ENCODE data around the gene PTPN14. TPM values are rescaled to one million over a fixed set of nuclear protein-coding genes. Genes with fewer than 3 reads are reported as not detected.

Gene PTPN14
- total RNA-seq, 4 donors from 2014 or later, result 59.4 to 118 (median 66.1) TPM

GRCh38 chr1:214460304-214460916 lies 91.0 kb downstream of the PTPN14 start:
- TF ChIP-seq POLR2A (IDR thresholded peaks at IDR 0.05), result no peak
- TF ChIP-seq CTCF (IDR thresholded peaks at IDR 0.05), result no peak
- intact Hi-C loops (cut with DNase I; ENCODE audit: low total_unique reads), result no loop called here
- no peak overlapping the region for H3K4me3 ChIP-seq (ENCODE audit: low read depth, poor library complexity, severe bottlenecking)
- no peak for DNase-seq (ENCODE audit: low spot score in 2 of 2)
- WGBS, 2 donors, result 41 to 82% methylated on average over 2 of the region's 2 CpGs

GRCh38 chr1:214459895-214460294 lies 91.5 kb downstream of the PTPN14 start:
- intact Hi-C loops (cut with DNase I; ENCODE audit: low total_unique reads), result no loop called here

DNA sequence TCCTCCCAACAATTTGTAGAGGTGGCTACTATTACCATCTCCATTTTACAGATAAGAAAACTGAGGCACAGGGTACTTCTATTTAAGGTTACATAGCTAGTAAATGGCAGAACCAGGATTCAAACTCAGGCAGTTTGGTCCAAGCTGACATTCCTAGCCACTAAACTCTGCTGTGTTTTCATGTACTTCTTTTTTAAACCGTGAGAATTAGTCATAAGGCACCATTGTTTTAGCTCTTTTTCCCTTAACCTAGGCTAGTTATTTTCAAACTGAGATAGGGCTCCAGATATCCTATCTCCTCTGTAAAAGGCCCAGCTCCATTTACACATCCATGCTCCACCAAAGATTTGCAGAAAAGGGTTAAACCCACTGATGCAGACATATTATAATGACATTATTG lies 92.9 kb downstream of the PTPN14 start:
- intact Hi-C loops (cut with DNase I; ENCODE audit: low total_unique reads), result no loop called here
- 46 to 59% methylated on average over 1 of the region's 1 CpG for WGBS, 2 donors

More at GRCh38 chr1:214459895-214460294, 91.5 kb downstream of the PTPN14 start:
- TF ChIP-seq POLR2A (IDR thresholded peaks at IDR 0.05), result no peak
- TF ChIP-seq CTCF (IDR thresholded peaks at IDR 0.05), result no peak
- no peak overlapping the region for H3K4me3 ChIP-seq (ENCODE audit: low read depth, poor library complexity, severe bottlenecking)
- DNase-seq (ENCODE audit: low spot score in 2 of 2), result no peak
- 68 to 78% methylated on average over 3 of the region's 3 CpGs for WGBS, 2 donors

DNA sequence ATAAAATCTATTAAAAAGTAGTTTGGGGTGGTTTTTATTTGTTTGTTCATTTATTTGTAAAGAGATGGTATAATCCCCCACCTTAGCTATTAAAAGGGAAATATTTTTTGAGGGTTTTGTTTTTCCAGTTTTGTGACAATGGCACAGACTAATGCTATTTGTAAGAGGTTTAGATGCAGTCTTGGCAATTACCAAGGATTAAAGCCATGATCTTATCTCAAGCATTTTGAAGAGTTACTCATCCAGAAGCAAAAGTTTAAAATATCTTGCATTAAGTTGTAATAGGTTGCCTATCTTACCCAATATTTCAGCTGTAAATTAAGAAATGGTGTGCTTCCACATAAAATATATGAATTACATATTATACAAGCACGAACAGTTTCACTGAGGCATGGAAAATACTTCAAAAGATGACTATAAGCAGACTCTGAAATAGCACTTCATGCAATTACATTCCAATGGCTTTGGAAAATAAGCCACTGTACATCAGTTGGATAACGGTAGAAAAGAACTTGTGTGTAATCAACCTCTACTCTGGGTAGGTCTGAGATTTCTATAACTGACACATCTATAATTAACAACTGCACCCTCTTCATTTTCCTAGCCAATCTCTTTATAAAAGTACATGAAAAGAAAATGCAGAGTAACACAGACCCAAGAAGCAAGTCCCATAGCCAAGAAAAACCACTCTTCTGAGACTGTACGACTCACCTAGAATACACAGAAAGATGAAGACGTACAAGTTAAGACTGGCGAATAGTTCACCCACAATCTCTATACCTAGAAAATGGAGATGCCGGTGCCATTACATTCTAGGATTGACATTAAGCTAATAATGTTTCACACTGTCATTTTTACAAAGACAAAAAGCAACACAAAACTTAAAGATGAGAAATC lies 95.2 kb downstream of the PTPN14 start:
- TF ChIP-seq CTCF (IDR thresholded peaks at IDR 0.05) (no peak), POLR2A (IDR thresholded peaks at IDR 0.05) (no peak)
- H3K4me3 ChIP-seq (ENCODE audit: low read depth, poor library complexity, severe bottlenecking), result no peak overlapping the region
- intact Hi-C loops (cut with DNase I; ENCODE audit: low total_unique reads), result no loop called here
- WGBS, 2 donors, result 62 to 74% methylated on average over 6 of the region's 6 CpGs
- DNase-seq (ENCODE audit: low spot score in 2 of 2), result no peak

More for the DNA sequence above, 92.9 kb downstream of the PTPN14 start:
- no peak overlapping the region for H3K4me3 ChIP-seq (ENCODE audit: low read depth, poor library complexity, severe bottlenecking)
- no peak for DNase-seq (ENCODE audit: low spot score in 2 of 2)
- TF ChIP-seq POLR2A (IDR thresholded peaks at IDR 0.05) (no peak), CTCF (IDR thresholded peaks at IDR 0.05) (no peak)

DNA sequence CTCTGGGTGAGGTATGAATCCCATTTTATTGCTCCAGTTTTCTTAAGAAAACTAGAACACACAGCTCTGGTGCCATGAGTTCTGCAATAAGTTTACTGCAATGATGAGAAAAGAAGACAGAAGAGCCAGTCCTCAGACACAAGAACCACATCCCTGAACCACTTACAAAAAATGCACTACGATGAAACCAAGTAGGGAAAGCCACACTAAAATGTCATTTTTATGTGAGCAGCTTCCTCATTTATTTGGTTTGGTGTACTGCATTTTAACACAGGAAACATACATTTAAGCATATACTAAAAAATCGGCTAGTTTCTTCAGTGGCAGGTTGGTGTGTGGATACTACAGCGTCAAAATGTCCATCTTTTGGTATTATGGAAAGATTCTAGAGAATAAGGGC lies 95.9 kb downstream of the PTPN14 start:
- DNase-seq (ENCODE audit: low spot score in 2 of 2), result no peak
- intact Hi-C loops (cut with DNase I; ENCODE audit: low total_unique reads), result no loop called here
- TF ChIP-seq POLR2A (IDR thresholded peaks at IDR 0.05), result no peak
- no peak for TF ChIP-seq CTCF (IDR thresholded peaks at IDR 0.05)
- WGBS, 2 donors, result 58 to 73% methylated on average over 3 of the region's 3 CpGs
- H3K4me3 ChIP-seq (ENCODE audit: low read depth, poor library complexity, severe bottlenecking), result no peak overlapping the region

Data from lower leg skin (tissue), 4 donors.